ENCODE data around the gene C22orf23. TPM values are rescaled to one million over a fixed set of nuclear protein-coding genes. Genes with fewer than 3 reads are reported as not detected.

C22orf23 gene
- total RNA-seq, 1 donor from 2014 or later: 0.79 TPM

- Mint-ChIP-seq H3K36me3 (ENCODE audit: low read depth) (peaks cover 38% of the 10 kb centered on the region), H3K4me1 (peaks cover 64% of the 10 kb centered on the region), H3K4me3 (peak overlapping the region; percentile 92), H3K9me3 (no peaks in the 10 kb centered on the region), H3K27me3 (ENCODE audit: low read depth) (peaks cover 56% of the 10 kb centered on the region), H3K27ac (ENCODE audit: unreplicated experiment) (peak overlapping the region; percentile 95)
- DNase-seq (ENCODE audit: low read depth, low spot score): no peak
- TF ChIP-seq CTCF (conservative IDR thresholded peaks at IDR 0.05): no peak
Measured at GRCh38 chr22:37967637-37968451, 14.4 kb upstream of the C22orf23 start.

GRCh38 chr22:37967147-37967546 lies 13.7 kb upstream of the C22orf23 start:
- H3K36me3 Mint-ChIP-seq (ENCODE audit: low read depth): peaks cover 38% of the 10 kb centered on the region
- no peaks in the 10 kb centered on the region for H3K9me3 Mint-ChIP-seq
- H3K27ac Mint-ChIP-seq (ENCODE audit: unreplicated experiment): peak overlapping the region; percentile 95
- DNase-seq (ENCODE audit: low read depth, low spot score): no peak
- peaks cover 51% of the 10 kb centered on the region for H3K27me3 Mint-ChIP-seq (ENCODE audit: low read depth)
- H3K4me3 Mint-ChIP-seq: peak overlapping the region; percentile 92
- peaks cover 60% of the 10 kb centered on the region for H3K4me1 Mint-ChIP-seq
- no peak for TF ChIP-seq CTCF (conservative IDR thresholded peaks at IDR 0.05)

GRCh38 chr22:37965940-37966664 lies 12.7 kb upstream of the C22orf23 start:
- Mint-ChIP-seq H3K27me3 (ENCODE audit: low read depth) (peaks cover 42% of the 10 kb centered on the region), H3K9me3 (no peaks in the 10 kb centered on the region), H3K27ac (ENCODE audit: unreplicated experiment) (no peak overlapping the region), H3K4me1 (peaks cover 50% of the 10 kb centered on the region), H3K36me3 (ENCODE audit: low read depth) (peaks cover 37% of the 10 kb centered on the region), H3K4me3 (peak overlapping the region; percentile 92)
- no peak for DNase-seq (ENCODE audit: low read depth, low spot score)
- no peak for TF ChIP-seq CTCF (conservative IDR thresholded peaks at IDR 0.05)

GRCh38 chr22:37961062-37961461 lies 7.7 kb upstream of the C22orf23 start:
- H3K27ac Mint-ChIP-seq (ENCODE audit: unreplicated experiment): no peak overlapping the region
- TF ChIP-seq CTCF (conservative IDR thresholded peaks at IDR 0.05): no peak
- DNase-seq (ENCODE audit: low read depth, low spot score): no peak
- H3K4me1 Mint-ChIP-seq: peaks cover 17% of the 10 kb centered on the region
- H3K36me3 Mint-ChIP-seq (ENCODE audit: low read depth): peaks cover 37% of the 10 kb centered on the region
- H3K9me3 Mint-ChIP-seq: no peaks in the 10 kb centered on the region
- no peak overlapping the region for H3K4me3 Mint-ChIP-seq
- peaks cover 4% of the 10 kb centered on the region for H3K27me3 Mint-ChIP-seq (ENCODE audit: low read depth)

- no peak for DNase-seq (ENCODE audit: low read depth, low spot score)
- H3K4me3 Mint-ChIP-seq: peak overlapping the region; percentile 33
- peaks cover 31% of the 10 kb centered on the region for H3K36me3 Mint-ChIP-seq (ENCODE audit: low read depth)
- no peaks in the 10 kb centered on the region for H3K27me3 Mint-ChIP-seq (ENCODE audit: low read depth)
- no peak overlapping the region for H3K27ac Mint-ChIP-seq (ENCODE audit: unreplicated experiment)
- H3K4me1 Mint-ChIP-seq: peaks cover 16% of the 10 kb centered on the region
- no peak for TF ChIP-seq CTCF (conservative IDR thresholded peaks at IDR 0.05)
- no peaks in the 10 kb centered on the region for H3K9me3 Mint-ChIP-seq
Measured at GRCh38 chr22:37959231-37959825, 5.9 kb upstream of the C22orf23 start.
